Fibroblast of lung (primary cell): ENCODE results near the gene WWTR1. TPM values are rescaled to one million over a fixed set of nuclear protein-coding genes. Genes with fewer than 3 reads are reported as not detected.
A peak's percentile ranks its signal among the peaks of the same experiment; 100 is the strongest.

ENCODE experiments used
- DNase-seq, 2 donors: peaks; one replicate each; pipeline versions ENCODE4 v3.0.0 to v3.0.0-alpha.2; 2010; ENCODE audit warnings: low read depth in 2 of 2
- H2AFZ ChIP-seq: 2 replicates; pipeline ENCODE4 v1.5.1; 2012; ENCODE audit warnings: low read length, control low read depth, inconsistent platforms
- H3K27ac ChIP-seq: 2 replicates; pipeline ENCODE4 v1.5.1; 2011; ENCODE audit warnings: low read length, control low read depth; ENCODE audit not compliant: insufficient read depth
- H3K27me3 ChIP-seq: 2 replicates; pipeline ENCODE4 v1.5.1; 2011; ENCODE audit warnings: mild to moderate bottlenecking, low read length; ENCODE audit not compliant: control insufficient read depth, insufficient read depth
- H3K36me3 ChIP-seq: 2 replicates; pipeline ENCODE4 v1.5.1; 2011; ENCODE audit warnings: low read length; ENCODE audit not compliant: control insufficient read depth, insufficient read depth
- H3K4me1 ChIP-seq: 2 replicates; pipeline ENCODE4 v1.5.1; 2011; ENCODE audit warnings: low read length; ENCODE audit not compliant: control insufficient read depth, insufficient read depth; ENCODE audit errors: extremely low read depth
- H3K4me2 ChIP-seq: 2 replicates; pipeline ENCODE4 v1.5.1; 2011; ENCODE audit warnings: low read length, control low read depth; ENCODE audit not compliant: insufficient read depth; ENCODE audit errors: extremely low read depth
- H3K4me3 ChIP-seq, 4 experiments: fragments of 200-600 bp in 1 of 4; sonication (generic) in 1 of 4; replicated peaks in 1 of 4; 2 replicates each; pipeline ENCODE4 v1.5.1; 2011 to 2016; ENCODE audit warnings: low read length in 4 of 4, low read depth in 3 of 4, mild to moderate bottlenecking in 3 of 4, control low read depth in 2 of 4, inconsistent platforms in 1 of 4, mixed read lengths in 1 of 4; ENCODE audit not compliant: insufficient read depth in 1 of 4; ENCODE audit errors: control extremely low read depth in 1 of 4
- H3K79me2 ChIP-seq: 2 replicates; pipeline ENCODE4 v1.5.1; 2012; ENCODE audit warnings: mild to moderate bottlenecking, low read length, inconsistent platforms; ENCODE audit not compliant: control insufficient read depth, insufficient read depth
- H3K9ac ChIP-seq: 2 replicates; pipeline ENCODE4 v1.5.1; 2011; ENCODE audit warnings: mild to moderate bottlenecking, low read length, control low read depth; ENCODE audit not compliant: insufficient read depth
- H3K9me3 ChIP-seq: 2 replicates; pipeline ENCODE4 v1.5.1; 2012; ENCODE audit warnings: low read depth, low read length; ENCODE audit not compliant: control insufficient read depth, insufficient read depth
- H4K20me1 ChIP-seq: 2 replicates; pipeline ENCODE4 v1.5.1; 2011; ENCODE audit warnings: low read length; ENCODE audit not compliant: control insufficient read depth, insufficient read depth; ENCODE audit errors: extremely low read depth
- CTCF ChIP-seq, 2 donors: IDR thresholded peaks in 1 of 2; conservative IDR thresholded peaks in 1 of 2; 1 replicate in 1 of 2; 2 replicates in 1 of 2; pipeline ENCODE4 v1.5.1; 2011 to 2012; ENCODE audit warnings: low read length in 2 of 2, control low read depth in 1 of 2, inconsistent platforms in 1 of 2, low read depth in 1 of 2, mild to moderate bottlenecking in 1 of 2
- EZH2 ChIP-seq: IDR thresholded peaks from 2 replicates; pipeline ENCODE4 v1.5.1; 2012; ENCODE audit warnings: low read length, control low read depth, mild to moderate bottlenecking; ENCODE audit errors: missing control alignments
- polyA plus RNA-seq, 2 donors: library from polyadenylated mRNA; depleted of rRNA in 1 of 2; stranded (reverse) in 1 of 2; unstranded in 1 of 2; fragments of >200 nt; gene quantifications; 2 replicates each; pipeline ENCODE4 v1.2.1, GENCODE V29; 2011 to 2012; ENCODE audit warnings: missing spikeins in 1 of 2
- total RNA-seq: library from RNA; depleted of rRNA; stranded (reverse); fragments of >200 nt; gene quantifications from 2 replicates; pipeline ENCODE4 v1.2.1, GENCODE V29; 2014

WWTR1 gene
- total and polyA plus RNA-seq, 2 donors (not counting 1 experiment from before 2014, with no cell fraction given) = 13.7 to 71.5 TPM

DNA sequence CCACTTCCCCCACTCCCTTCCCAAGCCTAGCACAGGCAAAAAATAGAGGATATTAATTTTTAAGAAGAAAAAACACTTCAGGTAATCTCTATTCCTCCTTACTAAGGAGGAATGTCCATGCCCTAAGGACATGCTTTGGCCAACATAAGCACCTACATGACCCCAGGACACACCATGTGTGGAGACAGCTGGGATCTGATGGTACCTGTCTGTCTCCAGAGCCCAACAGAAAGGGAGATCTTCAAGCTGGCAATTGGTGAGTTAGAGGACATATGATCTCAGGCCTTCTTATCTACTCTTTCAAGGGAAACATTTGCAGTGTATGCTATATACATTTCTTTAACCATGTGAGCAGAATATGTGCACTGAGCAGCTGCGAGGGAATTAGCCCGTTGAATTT, 176.3 kb downstream of the WWTR1 start:
- TF ChIP-seq EZH2 = no peak
- no peak for TF ChIP-seq CTCF (conservative IDR thresholded peaks at IDR 0.05 in 1 of 2, IDR thresholded peaks at IDR 0.05 in 1 of 2; ENCODE audit: low read depth in 1 of 2, low read length in 2 of 2)
- H3K27ac ChIP-seq = no peak overlapping the region
- H3K4me2 ChIP-seq = no peak overlapping the region
- peaks cover 6% of the 10 kb centered on the region for H3K4me1 ChIP-seq
- H3K9ac ChIP-seq = no peak overlapping the region
- no peak overlapping the region for H3K4me3 ChIP-seq
- no peaks in the 10 kb centered on the region for H3K36me3 ChIP-seq
- no peaks in the 10 kb centered on the region for H3K9me3 ChIP-seq
- no peak for DNase-seq
- no peaks in the 10 kb centered on the region for H4K20me1 ChIP-seq
- no peak overlapping the region for H2AFZ ChIP-seq
- no peaks in the 10 kb centered on the region for H3K27me3 ChIP-seq
- no peaks in the 10 kb centered on the region for H3K79me2 ChIP-seq

- Histone ChIP-seq H3K4me2 (no peak overlapping the region), H2AFZ (no peak overlapping the region)
- TF ChIP-seq EZH2 (no peak), CTCF (conservative IDR thresholded peaks at IDR 0.05 in 1 of 2, IDR thresholded peaks at IDR 0.05 in 1 of 2; ENCODE audit: low read depth in 1 of 2, low read length in 2 of 2) (no peak)
Measured at GRCh38 chr3:149481056-149481455, 176.8 kb downstream of the WWTR1 start.

GRCh38 chr3:149480326-149481017, 177.4 kb downstream of the WWTR1 start:
- Histone ChIP-seq H3K79me2 (no peaks in the 10 kb centered on the region), H3K27ac (peak overlapping the region; percentile 34), H3K9ac (no peak overlapping the region), H3K36me3 (no peaks in the 10 kb centered on the region), H3K4me1 (peaks cover 6% of the 10 kb centered on the region), H3K9me3 (no peaks in the 10 kb centered on the region), H3K27me3 (no peaks in the 10 kb centered on the region), H3K4me2 (no peak overlapping the region), H4K20me1 (no peaks in the 10 kb centered on the region), H3K4me3 (no peak overlapping the region), H2AFZ (peak overlapping the region; percentile 39)
- peak; percentile 96 to 97 for TF ChIP-seq CTCF (conservative IDR thresholded peaks at IDR 0.05 in 1 of 2, IDR thresholded peaks at IDR 0.05 in 1 of 2; ENCODE audit: low read depth in 1 of 2, low read length in 2 of 2)
- no peak for TF ChIP-seq EZH2
- DNase-seq = peak; percentile 84 to 92

More at GRCh38 chr3:149481056-149481455, 176.8 kb downstream of the WWTR1 start:
- H3K27ac ChIP-seq = no peak overlapping the region
- no peak overlapping the region for H3K9ac ChIP-seq
- no peaks in the 10 kb centered on the region for H3K27me3 ChIP-seq
- H3K36me3 ChIP-seq = no peaks in the 10 kb centered on the region
- no peaks in the 10 kb centered on the region for H3K79me2 ChIP-seq
- DNase-seq = no peak
- H3K9me3 ChIP-seq = no peaks in the 10 kb centered on the region
- H3K4me1 ChIP-seq = peaks cover 6% of the 10 kb centered on the region
- no peak overlapping the region for H3K4me3 ChIP-seq
- no peaks in the 10 kb centered on the region for H4K20me1 ChIP-seq
